ENCODE measurements around the gene LRRC66. TPM values are rescaled to one million over a fixed set of nuclear protein-coding genes. Genes with fewer than 3 reads are reported as not detected.

Gene LRRC66
- total RNA-seq, 1 donor from 2014 or later: 0.25 TPM

GRCh38 chr4:52054254-52054653 lies 34.1 kb upstream of the LRRC66 start:
- no peak overlapping the region for H3K27ac ChIP-seq (replicated peaks)
- peaks cover 12% of the 10 kb centered on the region for H3K27me3 ChIP-seq (ENCODE audit: low read depth)
- no peak overlapping the region for H3K4me3 ChIP-seq
- no peak for TF ChIP-seq CTCF (IDR thresholded peaks at IDR 0.05; ENCODE audit: borderline replicate concordance)
- no peak for DNase-seq
- peaks cover 34% of the 10 kb centered on the region for H3K4me1 ChIP-seq
- no peaks in the 10 kb centered on the region for H3K36me3 ChIP-seq
- intact Hi-C loops (cut with micrococcal nuclease): no loop called here
- no peaks in the 10 kb centered on the region for H3K9me3 ChIP-seq (replicated peaks)

- Histone ChIP-seq H3K4me3 (peak overlapping the region; percentile 74), H3K9me3 (replicated peaks) (no peaks in the 10 kb centered on the region), H3K36me3 (no peaks in the 10 kb centered on the region), H3K4me1 (peaks cover 22% of the 10 kb centered on the region), H3K27me3 (ENCODE audit: low read depth) (peaks cover 19% of the 10 kb centered on the region), H3K27ac (replicated peaks) (peak overlapping the region; percentile 74)
- DNase-seq: no peak
- intact Hi-C loops (cut with micrococcal nuclease): no loop called here
- no peak for TF ChIP-seq CTCF (IDR thresholded peaks at IDR 0.05; ENCODE audit: borderline replicate concordance)
Observed at GRCh38 chr4:52052475-52052780, 32.3 kb upstream of the LRRC66 start.

GRCh38 chr4:52051615-52052474 lies 31.7 kb upstream of the LRRC66 start:
- DNase-seq: peak; percentile 74
- H3K36me3 ChIP-seq: no peaks in the 10 kb centered on the region
- peak overlapping the region; percentile 74 for H3K27ac ChIP-seq (replicated peaks)
- peak overlapping the region; percentile 74 for H3K4me3 ChIP-seq
- intact Hi-C loops (cut with micrococcal nuclease): no loop called here
- no peaks in the 10 kb centered on the region for H3K9me3 ChIP-seq (replicated peaks)
- no peak for TF ChIP-seq CTCF (IDR thresholded peaks at IDR 0.05; ENCODE audit: borderline replicate concordance)
- H3K27me3 ChIP-seq (ENCODE audit: low read depth): peaks cover 19% of the 10 kb centered on the region
- peaks cover 22% of the 10 kb centered on the region for H3K4me1 ChIP-seq

GRCh38 chr4:52051213-52051614 lies 31.1 kb upstream of the LRRC66 start, which contains the start of gene SPATA18:
Gene SPATA18 (plus strand): TSS chr4:52051304. CDS start chr4:52051705, 401 bp downstream.
- DNase-seq: peak; percentile 31
- Histone ChIP-seq H3K27me3 (ENCODE audit: low read depth) (peaks cover 19% of the 10 kb centered on the region), H3K4me3 (peak within 1 kb of the TSS; percentile 74)

GRCh38 chr4:52049266-52049665 lies 29.1 kb upstream of the LRRC66 start:
- Histone ChIP-seq H3K27me3 (ENCODE audit: low read depth) (peaks cover 22% of the 10 kb centered on the region), H3K4me1 (peaks cover 22% of the 10 kb centered on the region), H3K27ac (replicated peaks) (no peak overlapping the region), H3K36me3 (no peaks in the 10 kb centered on the region), H3K4me3 (no peak overlapping the region), H3K9me3 (replicated peaks) (no peaks in the 10 kb centered on the region)
- no peak for DNase-seq
- no peak for TF ChIP-seq CTCF (IDR thresholded peaks at IDR 0.05; ENCODE audit: borderline replicate concordance)
- intact Hi-C loops (cut with micrococcal nuclease): no loop called here

More at GRCh38 chr4:52051213-52051614, 31.1 kb upstream of the LRRC66 start, which contains the start of gene SPATA18:
- intact Hi-C loops (cut with micrococcal nuclease): no loop called here
- TF ChIP-seq CTCF (IDR thresholded peaks at IDR 0.05; ENCODE audit: borderline replicate concordance): no peak
- H3K36me3 ChIP-seq: no peaks in the 10 kb centered on the region
- no peaks in the 10 kb centered on the region for H3K9me3 ChIP-seq (replicated peaks)
- peaks cover 22% of the 10 kb centered on the region for H3K4me1 ChIP-seq
- peak within 1 kb of the TSS; percentile 74 for H3K27ac ChIP-seq (replicated peaks)

Measured in left ventricle myocardium inferior (tissue), 1 donor.